ENCODE results near the gene MYO18B. TPM values are rescaled to one million over a fixed set of nuclear protein-coding genes. Genes with fewer than 3 reads are reported as not detected.

The MYO18B gene
- total RNA-seq, 1 donor from 2014 or later, result 1.9 TPM

DNA sequence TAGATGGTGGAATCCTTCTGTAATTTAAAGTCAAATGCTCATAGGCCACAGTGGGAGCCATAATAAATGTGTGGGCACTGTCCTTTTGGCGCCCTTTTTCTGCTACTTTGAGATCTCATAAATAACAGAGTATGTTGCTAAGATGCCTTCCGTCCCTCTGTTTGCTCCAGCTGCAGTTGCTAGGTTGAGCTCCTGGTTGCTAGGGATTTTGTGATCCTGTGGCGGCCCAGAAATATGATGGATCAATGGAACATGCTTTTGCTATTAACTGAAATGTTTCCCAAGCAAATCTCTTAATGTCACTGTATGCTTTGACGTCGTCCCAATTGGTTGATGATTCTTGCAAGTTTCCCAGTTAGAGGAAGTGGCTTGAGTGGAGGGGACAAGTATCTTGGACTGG is 53.5 kb downstream of the MYO18B start:
- TF ChIP-seq, protein P1, sequence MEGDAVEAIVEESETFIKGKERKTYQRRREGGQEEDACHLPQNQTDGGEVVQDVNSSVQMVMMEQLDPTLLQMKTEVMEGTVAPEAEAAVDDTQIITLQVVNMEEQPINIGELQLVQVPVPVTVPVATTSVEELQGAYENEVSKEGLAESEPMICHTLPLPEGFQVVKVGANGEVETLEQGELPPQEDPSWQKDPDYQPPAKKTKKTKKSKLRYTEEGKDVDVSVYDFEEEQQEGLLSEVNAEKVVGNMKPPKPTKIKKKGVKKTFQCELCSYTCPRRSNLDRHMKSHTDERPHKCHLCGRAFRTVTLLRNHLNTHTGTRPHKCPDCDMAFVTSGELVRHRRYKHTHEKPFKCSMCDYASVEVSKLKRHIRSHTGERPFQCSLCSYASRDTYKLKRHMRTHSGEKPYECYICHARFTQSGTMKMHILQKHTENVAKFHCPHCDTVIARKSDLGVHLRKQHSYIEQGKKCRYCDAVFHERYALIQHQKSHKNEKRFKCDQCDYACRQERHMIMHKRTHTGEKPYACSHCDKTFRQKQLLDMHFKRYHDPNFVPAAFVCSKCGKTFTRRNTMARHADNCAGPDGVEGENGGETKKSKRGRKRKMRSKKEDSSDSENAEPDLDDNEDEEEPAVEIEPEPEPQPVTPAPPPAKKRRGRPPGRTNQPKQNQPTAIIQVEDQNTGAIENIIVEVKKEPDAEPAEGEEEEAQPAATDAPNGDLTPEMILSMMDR (IDR thresholded peaks at IDR 0.05; ENCODE audit: unreplicated experiment), result no peak
- Mint-ChIP-seq H3K4me3 (ENCODE audit: low read depth) (no peak overlapping the region), H3K27ac (no peak overlapping the region), H3K9me3 (ENCODE audit: low read depth) (no peaks in the 10 kb centered on the region), H3K27me3 (no peaks in the 10 kb centered on the region), H3K4me1 (ENCODE audit: low read depth) (peaks cover 2% of the 10 kb centered on the region), H3K36me3 (ENCODE audit: insufficient read depth) (no peaks in the 10 kb centered on the region)
- no peak for DNase-seq (ENCODE audit: low spot score, unreplicated experiment)

DNA sequence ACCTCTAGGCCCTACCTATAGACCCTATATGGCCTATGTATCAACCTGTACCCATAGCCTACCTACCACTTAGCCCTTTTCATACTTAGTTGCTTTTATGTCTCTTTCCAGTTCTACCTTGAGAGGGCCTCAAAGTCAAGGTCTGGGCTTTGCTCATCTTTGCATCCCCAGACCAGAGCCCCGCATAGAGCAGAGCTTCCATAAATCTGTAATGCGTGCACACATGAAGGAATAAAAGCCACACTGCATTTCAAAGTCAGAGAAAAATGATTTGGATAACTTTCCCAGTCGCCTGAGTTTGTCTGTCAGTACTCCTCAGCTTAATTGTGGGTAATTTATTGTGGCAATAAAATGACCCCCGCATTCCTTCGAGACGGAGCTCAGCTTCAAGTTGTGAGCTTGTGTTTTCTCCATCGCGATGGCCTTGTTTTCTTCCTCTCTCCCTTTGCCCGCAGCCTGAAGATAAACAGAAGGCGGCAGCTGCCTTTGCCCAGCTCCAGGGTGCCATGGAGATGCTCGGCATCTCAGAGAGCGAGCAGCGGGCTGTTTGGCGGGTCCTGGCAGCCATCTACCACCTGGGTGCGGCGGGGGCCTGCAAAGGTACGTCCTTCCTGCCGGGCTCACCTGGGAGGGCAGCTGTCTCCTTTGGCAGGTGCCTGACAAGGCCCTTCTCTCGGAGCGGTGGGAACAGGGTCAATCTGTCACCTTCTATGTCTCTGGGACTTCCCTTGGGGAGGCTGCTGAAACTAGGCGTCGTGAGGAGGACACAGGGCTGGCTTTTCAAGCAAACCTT is 55.7 kb downstream of the MYO18B start:
- H3K27me3 Mint-ChIP-seq, result no peaks in the 10 kb centered on the region

DNA sequence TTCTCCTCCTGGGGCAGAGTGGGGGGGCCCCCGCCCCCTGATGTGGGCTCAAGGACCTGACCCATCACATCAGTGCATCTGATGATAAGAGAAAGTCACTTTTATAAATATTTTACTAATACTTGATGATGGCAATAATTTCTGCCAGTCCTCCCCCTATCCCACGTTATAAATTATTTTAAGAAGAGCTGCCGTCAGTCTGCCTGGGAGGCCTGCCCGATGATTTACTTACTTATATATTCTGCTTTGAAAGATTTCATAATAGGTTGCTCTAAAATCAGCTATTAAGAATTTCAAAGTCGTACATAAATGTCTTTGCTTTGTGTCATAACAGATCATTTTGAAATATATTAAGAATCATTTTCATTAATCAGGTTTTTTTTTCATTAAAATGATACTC is 58.8 kb downstream of the MYO18B start:
- Mint-ChIP-seq H3K36me3 (ENCODE audit: insufficient read depth) (no peaks in the 10 kb centered on the region), H3K4me3 (ENCODE audit: low read depth) (no peak overlapping the region), H3K27ac (no peak overlapping the region), H3K4me1 (ENCODE audit: low read depth) (no peaks in the 10 kb centered on the region), H3K9me3 (ENCODE audit: low read depth) (no peaks in the 10 kb centered on the region), H3K27me3 (peaks cover 11% of the 10 kb centered on the region)
- TF ChIP-seq, protein P1 (IDR thresholded peaks at IDR 0.05; ENCODE audit: unreplicated experiment), result no peak
- no peak for DNase-seq (ENCODE audit: low spot score, unreplicated experiment)

More for the DNA sequence above, 55.7 kb downstream of the MYO18B start:
- TF ChIP-seq, protein P1 (IDR thresholded peaks at IDR 0.05; ENCODE audit: unreplicated experiment), result no peak
- Mint-ChIP-seq H3K4me3 (ENCODE audit: low read depth) (no peak overlapping the region), H3K36me3 (ENCODE audit: insufficient read depth) (no peaks in the 10 kb centered on the region), H3K4me1 (ENCODE audit: low read depth) (peaks cover 2% of the 10 kb centered on the region), H3K27ac (no peak overlapping the region), H3K9me3 (ENCODE audit: low read depth) (no peaks in the 10 kb centered on the region)
- no peak for DNase-seq (ENCODE audit: low spot score, unreplicated experiment)

DNA sequence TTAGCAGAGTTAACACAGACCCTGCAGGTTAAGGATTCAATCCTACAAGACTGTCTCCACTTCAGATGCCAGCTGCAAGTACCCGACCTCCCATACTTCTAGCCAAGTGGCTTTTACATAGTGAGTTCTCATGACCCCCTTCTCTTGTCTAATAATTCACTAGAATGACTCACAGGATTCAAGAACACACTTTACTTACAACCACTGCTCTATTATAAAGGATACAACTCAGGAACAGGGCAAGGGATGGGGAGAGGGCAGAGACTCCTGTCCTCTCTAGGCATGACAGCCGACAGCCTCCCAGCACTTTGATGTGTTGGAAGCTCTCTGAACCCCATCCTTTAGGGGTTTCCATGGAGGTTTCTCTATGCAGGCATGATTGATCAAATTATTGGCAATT is 60.0 kb downstream of the MYO18B start:
- Mint-ChIP-seq H3K27me3 (peaks cover 14% of the 10 kb centered on the region), H3K4me1 (ENCODE audit: low read depth) (no peaks in the 10 kb centered on the region), H3K9me3 (ENCODE audit: low read depth) (no peaks in the 10 kb centered on the region), H3K36me3 (ENCODE audit: insufficient read depth) (no peaks in the 10 kb centered on the region), H3K27ac (no peak overlapping the region), H3K4me3 (ENCODE audit: low read depth) (no peak overlapping the region)
- DNase-seq (ENCODE audit: low spot score, unreplicated experiment), result no peak
- TF ChIP-seq, protein P1 (IDR thresholded peaks at IDR 0.05; ENCODE audit: unreplicated experiment), result no peak

DNA sequence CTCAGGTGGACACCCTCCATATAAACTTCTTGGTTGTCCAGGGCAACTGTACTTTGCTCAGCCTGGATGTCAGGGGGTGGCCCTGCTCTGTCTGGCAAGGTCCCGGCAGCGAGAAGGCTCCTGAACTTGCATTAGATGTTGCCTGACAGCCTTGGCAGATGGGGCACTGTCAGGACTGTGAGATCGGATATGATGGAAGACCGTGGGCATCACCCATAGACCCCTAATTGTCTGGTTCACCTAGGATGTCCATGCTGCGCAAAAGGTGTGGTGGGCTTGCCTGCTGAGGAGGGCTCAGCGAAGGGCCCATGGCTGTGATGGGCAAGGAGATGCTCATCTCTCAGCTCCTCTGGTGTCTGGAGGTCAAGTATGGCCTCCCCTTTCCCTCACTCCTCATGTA is 62.7 kb downstream of the MYO18B start:
- H3K4me1 Mint-ChIP-seq (ENCODE audit: low read depth), result no peaks in the 10 kb centered on the region
- H3K27me3 Mint-ChIP-seq, result peaks cover 33% of the 10 kb centered on the region
- H3K36me3 Mint-ChIP-seq (ENCODE audit: insufficient read depth), result no peaks in the 10 kb centered on the region
- H3K4me3 Mint-ChIP-seq (ENCODE audit: low read depth), result no peak overlapping the region
- no peak for DNase-seq (ENCODE audit: low spot score, unreplicated experiment)
- H3K9me3 Mint-ChIP-seq (ENCODE audit: low read depth), result no peaks in the 10 kb centered on the region
- no peak overlapping the region for H3K27ac Mint-ChIP-seq
- TF ChIP-seq, protein P1 (IDR thresholded peaks at IDR 0.05; ENCODE audit: unreplicated experiment), result no peak

All from progenitor cell of endocrine pancreas (in vitro differentiated cells).